Measurements from ENCODE around the gene KRTCAP2.
A peak's percentile ranks its signal among the peaks of the same experiment; 100 is the strongest.
"Not testable (repeated sequence)": the region's sequence is repeated elsewhere in the genome, so short reads cannot be mapped to it uniquely, and the experiment has no call there.

KRTCAP2 gene

GRCh38 chr1:155167166-155168104 is 5.7 kb downstream of the KRTCAP2 start:
- peak; percentile 85 for DNase-seq

- DNase-seq, result peak; percentile 14
Observed at GRCh38 chr1:155166471-155167165, 6.5 kb downstream of the KRTCAP2 start.

DNA sequence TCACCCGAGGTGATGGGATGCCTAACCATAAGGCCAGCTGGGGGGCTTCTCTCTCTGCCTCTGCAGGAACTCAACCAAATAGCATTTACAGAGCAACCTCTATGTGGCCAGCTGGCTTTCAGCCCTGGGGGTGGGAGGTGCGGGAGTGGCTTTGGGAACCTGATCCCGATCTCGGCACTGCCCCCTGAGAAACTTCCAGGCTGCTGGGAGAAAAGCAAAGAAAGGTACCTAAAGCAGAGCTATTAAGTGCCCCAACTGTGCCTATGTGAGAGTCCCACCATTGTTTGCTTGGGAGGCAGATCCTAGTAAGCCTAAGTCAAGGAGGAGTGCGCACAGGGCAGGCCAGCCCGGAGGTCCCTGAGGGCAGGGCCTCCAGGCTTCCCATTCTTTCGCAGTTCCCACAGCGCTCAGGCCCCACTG is 7.0 kb downstream of the KRTCAP2 start:
- DNase-seq, result no peak

- not testable (repeated sequence) for DNase-seq
Observed at GRCh38 chr1:155164625-155165024, 8.5 kb downstream of the KRTCAP2 start.

DNA sequence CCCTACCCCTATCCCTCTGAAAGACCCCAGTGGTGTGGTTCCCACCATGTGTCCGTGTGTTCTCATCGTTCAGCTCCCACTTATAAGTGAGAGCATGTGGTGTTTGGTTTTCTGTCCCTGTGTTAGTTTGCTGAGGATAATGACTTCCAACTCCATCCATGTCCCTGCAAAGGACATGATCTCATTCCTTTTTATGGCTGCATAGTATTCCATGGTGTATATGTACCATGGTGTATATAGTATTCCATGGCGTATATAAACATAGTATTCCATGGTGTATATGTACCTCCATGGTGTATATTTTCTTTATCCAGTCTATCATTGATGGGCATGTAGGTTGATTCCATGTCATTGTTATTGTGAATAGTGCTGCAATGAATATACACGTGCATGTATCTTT is 9.3 kb downstream of the KRTCAP2 start:
- DNase-seq, result not testable (repeated sequence)

DNA sequence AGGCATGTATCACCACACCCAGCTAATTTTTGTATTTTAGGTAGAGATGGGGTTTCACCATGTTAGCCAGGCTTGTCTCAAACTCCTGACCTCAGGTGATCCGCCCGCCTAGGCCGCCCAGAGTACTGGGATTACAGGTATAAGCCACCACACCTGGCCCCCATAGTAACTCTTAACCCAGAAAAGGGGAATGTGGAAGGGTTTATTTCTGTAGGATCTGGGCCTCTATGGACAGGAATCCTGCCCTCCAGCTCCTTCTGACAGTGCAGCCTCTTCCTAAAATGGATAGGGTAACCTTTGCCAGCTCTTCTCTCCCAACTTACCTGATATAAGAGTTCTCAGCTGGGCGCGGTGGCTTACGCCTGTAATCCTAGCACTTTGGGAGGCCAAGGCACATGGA is 10.5 kb downstream of the KRTCAP2 start:
- DNase-seq, result not testable (repeated sequence)

- DNase-seq, result no peak
Observed at GRCh38 chr1:155160128-155160527, 13.0 kb downstream of the KRTCAP2 start.

GRCh38 chr1:155158991-155159390 is 14.1 kb downstream of the KRTCAP2 start:
- DNase-seq, result no peak

GRCh38 chr1:155155996-155156643 is 17.0 kb downstream of the KRTCAP2 start:
- DNase-seq, result not testable (repeated sequence)

- DNase-seq, result no peak
Observed at GRCh38 chr1:155145491-155145890, 27.6 kb downstream of the KRTCAP2 start.

GRCh38 chr1:155141749-155142148 is 31.4 kb downstream of the KRTCAP2 start:
- no peak for DNase-seq

DNA sequence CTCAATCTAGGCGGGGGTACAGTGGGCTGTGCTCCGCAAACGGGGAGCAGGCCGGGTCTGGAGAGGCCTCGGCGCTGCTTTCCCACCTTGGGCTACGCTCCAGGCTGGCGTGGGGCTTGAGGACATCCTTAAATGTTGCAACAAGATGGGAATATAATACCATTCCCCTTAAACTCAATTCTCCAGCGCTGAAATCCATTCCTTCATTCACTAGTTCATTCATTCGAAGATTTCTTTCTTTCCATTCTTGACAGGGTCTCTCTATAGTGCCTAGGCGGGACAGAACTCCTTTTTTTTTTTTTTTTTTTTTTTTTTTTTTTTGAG is 32.5 kb downstream of the KRTCAP2 start:
- no peak for DNase-seq

GRCh38 chr1:155139895-155140629 is 33.0 kb downstream of the KRTCAP2 start, which contains the start of gene DPM3:
DPM3 (minus strand) TSS chr1:155140531; CDS start chr1:155140240, 291 bp downstream.
- peak; percentile 68 for DNase-seq

GRCh38 chr1:155137154-155137949 is 35.8 kb downstream of the KRTCAP2 start:
- no peak for DNase-seq

DNA sequence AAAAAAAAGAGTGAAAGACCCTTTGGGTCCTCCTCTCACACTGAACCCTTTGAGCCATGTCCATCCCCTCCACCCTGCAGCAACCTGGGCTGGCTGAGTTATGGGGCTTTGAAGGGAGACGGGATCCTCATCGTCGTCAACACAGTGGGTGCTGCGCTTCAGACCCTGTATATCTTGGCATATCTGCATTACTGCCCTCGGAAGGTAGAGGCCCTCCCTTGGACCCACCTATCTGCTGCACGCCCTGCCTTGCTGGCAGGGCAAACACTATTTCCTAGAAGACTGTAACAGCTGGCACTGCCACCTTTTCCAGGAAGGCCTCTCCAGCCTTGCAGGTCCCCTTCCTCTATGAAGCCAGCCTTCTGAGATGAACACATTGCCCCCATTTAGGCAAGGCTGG is 36.4 kb downstream of the KRTCAP2 start:
- no peak for DNase-seq

DNA sequence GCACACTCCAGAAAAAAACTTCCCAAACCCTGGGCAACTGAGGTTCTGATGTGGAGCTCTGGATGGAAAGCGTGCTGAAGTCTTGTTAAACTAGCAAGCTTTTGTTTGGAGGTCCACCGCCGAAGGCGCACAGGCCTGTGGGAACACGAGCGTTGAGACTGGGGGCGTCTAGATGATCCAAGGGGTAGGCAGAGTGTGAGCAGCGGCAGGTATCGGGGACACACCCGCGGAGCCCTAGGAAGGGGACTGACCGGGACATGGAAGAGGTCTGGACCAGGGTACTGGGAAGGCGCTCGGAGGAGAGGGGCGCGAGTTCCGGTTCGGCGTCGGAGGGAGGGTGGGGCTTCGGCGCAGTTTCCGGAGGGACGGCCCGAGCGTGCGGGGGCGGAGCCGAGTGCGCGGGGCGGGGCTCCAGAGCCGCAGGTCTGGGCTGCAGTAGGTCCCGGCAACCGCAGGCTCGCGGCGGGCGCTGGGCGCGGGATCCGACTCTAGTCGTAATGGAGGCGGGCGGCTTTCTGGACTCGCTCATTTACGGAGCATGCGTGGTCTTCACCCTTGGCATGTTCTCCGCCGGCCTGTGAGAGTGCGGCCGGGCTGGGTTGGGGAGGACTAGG is 37.6 kb downstream of the KRTCAP2 start, which contains the start of gene SLC50A1:
TSS of gene SLC50A1 (plus strand) at position 438 of the 614 bp plus-strand sequence. CDS start at position 498, 60 bp downstream.
- DNase-seq, result peak; percentile 87

DNA sequence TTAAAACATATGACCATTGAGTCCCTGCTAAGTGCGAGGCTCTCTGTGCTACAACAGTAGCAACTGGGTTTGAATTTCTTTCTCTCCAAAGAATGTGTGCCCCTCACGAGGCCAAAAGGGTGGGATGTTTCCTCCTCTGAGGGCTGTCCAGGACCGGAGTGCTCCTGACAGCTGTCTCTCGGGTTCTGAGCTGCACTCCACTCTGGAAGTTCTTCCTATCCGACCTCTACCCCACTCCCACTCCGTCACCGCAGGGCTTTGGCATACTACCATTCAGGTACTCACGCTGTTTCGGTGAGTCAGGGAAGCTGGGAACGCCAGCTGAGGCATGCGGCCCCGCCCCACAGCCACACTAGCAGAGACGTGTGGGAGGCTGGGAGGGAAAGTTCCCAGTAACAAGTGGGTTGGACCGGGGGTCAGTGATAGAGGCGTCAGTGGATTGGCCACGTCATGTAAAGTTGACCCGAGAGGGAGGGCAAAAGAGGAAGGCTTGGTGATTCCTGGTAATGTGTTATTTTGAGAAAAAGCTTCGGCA is 38.2 kb downstream of the KRTCAP2 start:
- DNase-seq, result no peak

- no peak for DNase-seq
Observed at GRCh38 chr1:155134322-155134721, 38.8 kb downstream of the KRTCAP2 start.

- no peak for DNase-seq
Observed at GRCh38 chr1:155133799-155134281, 39.3 kb downstream of the KRTCAP2 start.

DNA sequence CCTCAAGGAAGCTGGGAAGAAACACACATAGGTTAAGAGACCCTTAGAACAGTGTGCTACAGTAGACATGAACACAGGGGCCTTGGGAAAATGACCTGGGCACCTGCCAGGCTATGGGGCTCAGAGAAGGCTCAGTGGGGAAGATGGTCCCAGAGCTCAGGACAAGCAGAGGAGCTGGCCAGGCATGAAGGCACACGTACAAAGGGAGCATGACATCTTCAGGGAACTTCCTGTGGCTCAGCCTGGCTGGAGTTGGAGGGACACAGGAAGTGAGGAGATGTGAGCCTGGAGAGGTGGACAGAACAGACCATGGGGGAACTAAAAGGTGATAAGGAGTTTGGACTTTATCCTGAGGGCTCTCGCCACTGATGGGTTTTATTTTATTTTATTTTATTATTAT is 41.2 kb downstream of the KRTCAP2 start:
- DNase-seq, result no peak

GRCh38 chr1:155131285-155131684 is 41.8 kb downstream of the KRTCAP2 start:
- DNase-seq, result no peak

Measured in NCI-H1436 (cell line).